Brain microvascular endothelial cell (primary cell): ENCODE measurements around the gene COL7A1.

Experiments used
- DNase-seq: peaks from one replicate; pipeline ENCODE4 v3.0.0-alpha.2; 2020
- H3K27ac ChIP-seq: fragments of 250-450 bp; sonication (Bioruptor Pico); 2 replicates; pipeline ENCODE4 v1.5.1; 2020; ENCODE audit warnings: mild to moderate bottlenecking, moderate library complexity
- H3K27me3 ChIP-seq: fragments of 250-450 bp; sonication (Bioruptor Pico); replicated peaks from 2 replicates; pipeline ENCODE4 v1.5.1; 2020; ENCODE audit warnings: mild to moderate bottlenecking
- H3K36me3 ChIP-seq: fragments of 250-450 bp; sonication (Bioruptor Pico); replicated peaks from 2 replicates; pipeline ENCODE4 v1.5.1; 2020; ENCODE audit warnings: mild to moderate bottlenecking
- H3K4me3 ChIP-seq: 2 replicates; pipeline ENCODE4 v1.5.1; 2011; ENCODE audit warnings: low read depth, mild to moderate bottlenecking, control low read depth, low read length, moderate library complexity
- CTCF ChIP-seq: IDR thresholded peaks from 2 replicates; pipeline ENCODE4 v1.5.1; 2011; ENCODE audit warnings: low read depth, mild to moderate bottlenecking, moderate library complexity, low read length, control low read depth, inconsistent platforms; ENCODE audit errors: missing control alignments
- in situ Hi-C: cut with HindIII; loops from 2 replicates; pipeline ENCODE4 v1.10.0; 2017; ENCODE audit warnings: low sequenced_read_pairs, low pct_ligation_motif_present

Gene COL7A1

DNA sequence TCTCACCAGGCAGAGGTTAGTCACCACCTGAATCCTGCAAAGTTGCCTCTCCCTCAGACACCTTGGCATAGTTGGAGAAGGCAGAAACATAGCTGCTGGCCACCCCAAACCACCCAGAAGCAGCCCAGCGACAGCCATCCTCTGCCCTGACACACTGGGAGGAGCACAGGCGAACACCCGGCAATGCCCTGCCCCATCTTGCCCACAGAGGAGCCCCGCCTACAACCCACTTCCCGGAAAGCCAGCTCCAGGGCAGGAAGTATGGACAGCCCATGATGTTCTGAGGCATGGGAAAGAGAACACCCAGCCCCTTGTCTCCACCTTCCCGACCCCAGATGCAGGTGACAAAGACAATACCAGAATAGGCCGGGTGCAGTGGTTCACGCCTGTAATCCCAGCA, 78.6 kb downstream of the COL7A1 start:
- Histone ChIP-seq H3K27me3 (no peaks in the 10 kb centered on the region), H3K36me3 (no peaks in the 10 kb centered on the region), H3K4me3 (no peak overlapping the region), H3K27ac (no peak overlapping the region)
- in situ Hi-C loops, result no loop called here
- DNase-seq, result no peak
- TF ChIP-seq CTCF, result no peak

DNA sequence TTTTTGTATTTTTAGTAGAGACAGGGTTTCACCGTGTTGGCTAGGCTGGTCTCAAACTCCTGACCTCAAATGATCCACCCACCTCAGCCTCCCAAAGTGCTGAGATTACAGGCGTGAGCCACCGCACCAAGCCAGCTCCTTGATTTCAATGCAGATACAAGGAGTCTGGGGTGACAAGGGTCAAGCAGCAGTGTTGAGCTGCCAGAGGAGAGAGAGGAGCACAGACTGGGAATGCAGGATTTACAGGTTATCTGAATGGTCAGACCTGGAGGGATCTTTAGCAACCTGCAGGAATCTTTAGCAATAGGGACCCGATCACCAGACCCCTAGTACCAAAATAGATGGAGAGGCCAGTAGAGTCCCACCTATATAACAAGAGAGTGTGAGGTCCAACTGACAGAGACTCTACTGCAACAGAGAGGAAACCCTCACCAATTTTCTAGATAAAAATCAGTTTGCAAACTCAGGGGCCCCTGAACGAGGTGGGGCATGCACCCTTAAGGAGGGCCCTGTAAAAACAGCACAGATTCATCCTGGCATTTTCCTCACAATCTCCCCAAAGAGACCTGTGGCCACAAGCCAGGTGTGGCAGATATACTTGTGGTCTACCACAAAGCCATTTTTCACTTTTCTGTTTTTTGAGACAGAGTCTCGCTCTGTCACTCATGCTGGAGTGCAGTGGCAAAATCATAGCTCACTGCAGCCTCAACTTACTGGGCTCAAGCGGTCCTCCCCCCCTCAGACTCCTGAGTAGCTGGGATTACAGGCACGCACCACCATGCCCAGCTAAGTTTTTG, 80.5 kb downstream of the COL7A1 start:
- Histone ChIP-seq H3K27ac (no peak overlapping the region), H3K27me3 (no peaks in the 10 kb centered on the region), H3K36me3 (no peaks in the 10 kb centered on the region), H3K4me3 (no peak overlapping the region)
- no peak for TF ChIP-seq CTCF
- no peak for DNase-seq
- in situ Hi-C loops, result no loop called here
